GM19025 (cell line): ENCODE results near the gene TBC1D3H.
"Not testable (repeated sequence)": the region's sequence is repeated elsewhere in the genome, so short reads cannot be mapped to it uniquely, and the experiment has no call there.

Experiments used
- ATAC-seq: cut with Tn5 transposase; IDR thresholded peaks from one replicate; pipeline ENCODE4 v1.9.1; 2021; ENCODE audit warnings: mild to moderate bottlenecking, low read depth, moderate library complexity; ENCODE audit not compliant: unreplicated experiment

Gene TBC1D3H

DNA sequence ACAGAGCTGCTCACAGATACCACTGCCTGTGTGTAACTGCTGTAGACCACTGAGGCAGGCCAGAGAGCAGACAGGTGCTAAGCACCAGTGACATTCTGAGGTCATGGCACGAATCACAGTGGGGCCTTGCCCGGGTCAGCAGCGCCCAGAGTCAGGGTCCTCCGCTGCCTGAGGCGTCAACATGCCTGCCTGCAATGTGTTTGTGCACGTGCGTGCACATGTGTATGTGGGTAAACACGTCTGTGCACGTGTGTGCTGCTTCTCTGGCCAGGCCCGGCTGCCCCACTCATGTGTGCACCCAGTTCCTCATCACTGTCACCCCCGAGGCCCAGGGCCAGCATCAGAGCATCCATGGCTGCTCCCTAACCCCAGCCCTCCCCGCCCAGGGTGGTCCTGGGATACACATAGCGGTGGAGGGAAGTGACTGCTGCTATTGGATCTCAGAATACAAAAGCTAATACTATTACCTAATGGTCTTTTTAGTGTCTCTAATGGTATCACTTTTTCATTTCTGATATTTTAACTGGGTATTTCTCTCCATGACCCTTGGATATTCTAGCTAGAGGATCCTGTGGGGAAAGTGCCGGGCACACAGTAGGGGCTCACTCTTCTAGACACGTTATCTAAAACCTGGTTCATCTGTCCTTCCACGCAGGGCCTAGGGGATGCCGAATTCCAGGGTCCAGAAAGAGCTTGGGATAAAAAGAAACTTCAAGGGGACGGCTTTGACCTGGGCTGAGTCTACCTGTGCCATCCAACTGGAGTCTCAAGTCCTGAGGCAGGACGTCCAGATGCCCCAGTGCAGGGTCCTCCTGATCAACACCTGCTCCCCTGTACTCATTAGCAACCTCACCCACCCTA lies at the start of gene TBC1D3H:
Gene TBC1D3H (minus strand): TSS at position 51 of the 861 bp plus-strand sequence. CDS start 1,540 bp downstream, outside the sequence.
- ATAC-seq: not testable (repeated sequence)

DNA sequence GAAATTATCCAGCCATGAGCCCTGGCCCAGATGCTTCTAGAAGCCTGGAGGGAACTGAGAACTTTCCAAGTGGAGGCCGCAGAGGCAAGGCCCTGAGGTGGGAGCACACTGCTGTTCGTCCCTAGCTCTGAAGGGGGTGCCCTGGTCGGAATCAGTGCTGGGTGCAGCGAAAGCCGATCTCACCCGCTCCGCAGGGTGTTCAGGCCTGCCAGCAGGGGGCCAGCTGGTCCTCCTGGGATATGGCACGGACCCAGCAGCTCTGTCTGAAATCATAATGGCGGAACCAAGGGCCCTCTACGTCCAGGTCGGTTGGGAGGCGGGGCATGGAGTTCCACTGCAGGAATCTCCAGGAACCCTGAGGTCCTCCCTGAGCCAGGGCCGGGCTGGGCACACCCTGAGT lies 40.7 kb upstream of the TBC1D3H start:
- ATAC-seq: not testable (repeated sequence)

DNA sequence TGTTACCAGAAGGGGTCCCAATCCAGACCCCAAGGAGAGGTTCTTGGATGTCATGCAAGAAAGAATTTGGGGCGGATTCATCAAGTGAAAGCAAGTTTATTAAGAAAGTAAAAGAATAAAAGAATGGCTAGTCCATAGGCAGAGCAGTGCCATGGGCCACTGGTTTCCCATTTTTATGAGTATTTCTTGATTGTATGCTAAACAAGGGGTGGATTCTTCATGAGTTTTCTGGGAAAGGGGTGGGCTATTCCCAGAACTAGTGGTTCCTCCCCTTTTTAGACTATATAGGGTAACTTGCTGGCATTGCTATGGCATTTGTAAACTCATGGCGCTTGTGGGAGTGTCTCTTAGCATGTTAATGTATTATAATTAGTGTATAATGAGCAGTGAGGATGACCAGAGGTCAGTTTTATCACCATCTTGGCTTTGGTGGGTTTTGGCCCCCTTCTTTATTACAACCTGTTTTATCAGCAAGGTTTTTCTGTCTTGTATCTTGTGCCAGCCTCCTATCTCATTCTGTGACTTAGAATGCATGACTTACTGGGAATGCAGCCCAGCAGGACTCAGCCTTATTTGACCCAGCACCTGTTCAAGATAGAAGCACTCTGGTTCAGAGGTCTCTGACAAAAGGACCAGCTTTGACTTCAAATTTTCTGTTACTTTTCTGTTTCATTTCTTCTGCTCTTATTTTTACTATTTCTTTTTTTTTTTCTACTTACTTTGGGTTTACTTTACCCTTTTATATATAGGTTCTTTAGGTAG lies 27.1 kb upstream of the TBC1D3H start:
- not testable (repeated sequence) for ATAC-seq

DNA sequence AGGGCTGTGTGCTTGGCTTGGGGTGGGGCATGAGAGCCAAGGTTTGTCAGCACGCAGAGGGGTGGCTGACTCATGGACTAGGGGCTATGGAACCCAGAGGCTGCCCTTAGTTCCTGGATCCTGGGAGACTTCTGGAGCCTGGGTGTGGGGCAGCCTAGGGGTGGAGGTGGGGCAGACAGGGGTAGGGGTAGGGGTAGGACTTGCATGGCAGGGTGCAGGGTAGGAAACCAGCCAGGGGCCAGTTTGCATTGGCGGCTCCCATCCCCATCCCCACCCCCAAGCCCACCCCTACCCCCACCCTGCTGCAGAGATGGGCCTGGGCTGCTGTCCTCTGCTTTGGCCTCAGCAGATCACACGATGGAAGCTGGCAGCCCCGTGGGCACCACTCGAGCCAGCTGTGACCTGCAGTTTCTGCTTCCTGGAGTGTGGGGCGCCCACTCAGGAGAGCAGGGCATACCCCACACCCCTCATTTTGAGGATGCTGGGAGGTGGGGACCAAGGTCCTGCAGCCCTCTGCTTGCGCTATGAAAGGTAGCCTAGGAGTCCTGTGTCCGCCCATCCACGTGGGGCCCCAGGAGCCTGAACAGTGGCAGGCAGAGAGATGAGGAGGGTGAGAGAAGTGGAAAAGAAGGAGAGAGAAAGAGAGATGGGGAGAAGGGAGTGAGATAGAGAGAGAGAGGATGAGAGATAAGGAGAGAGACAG lies 2.9 kb upstream of the TBC1D3H start:
- ATAC-seq: not testable (repeated sequence)

DNA sequence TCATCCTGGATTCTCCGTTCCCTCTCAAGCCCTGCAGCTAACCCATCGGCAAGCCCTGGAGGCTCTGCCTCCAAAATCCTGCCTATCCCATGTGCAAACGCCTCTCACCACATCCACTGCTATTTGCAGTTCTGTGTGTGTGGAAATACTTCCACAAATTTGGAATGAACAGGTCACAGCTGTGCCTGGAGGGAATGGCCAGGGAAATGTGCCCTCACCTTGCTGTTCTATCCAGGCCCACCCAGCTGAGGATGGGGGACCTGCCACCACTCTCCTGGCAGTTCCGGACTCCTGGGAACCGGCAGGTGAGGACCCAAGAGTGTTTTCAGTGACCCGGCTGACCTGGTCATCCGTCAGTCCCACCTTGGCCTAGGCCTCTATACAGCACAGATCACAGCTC lies 12.3 kb downstream of the TBC1D3H start:
- ATAC-seq: not testable (repeated sequence)

DNA sequence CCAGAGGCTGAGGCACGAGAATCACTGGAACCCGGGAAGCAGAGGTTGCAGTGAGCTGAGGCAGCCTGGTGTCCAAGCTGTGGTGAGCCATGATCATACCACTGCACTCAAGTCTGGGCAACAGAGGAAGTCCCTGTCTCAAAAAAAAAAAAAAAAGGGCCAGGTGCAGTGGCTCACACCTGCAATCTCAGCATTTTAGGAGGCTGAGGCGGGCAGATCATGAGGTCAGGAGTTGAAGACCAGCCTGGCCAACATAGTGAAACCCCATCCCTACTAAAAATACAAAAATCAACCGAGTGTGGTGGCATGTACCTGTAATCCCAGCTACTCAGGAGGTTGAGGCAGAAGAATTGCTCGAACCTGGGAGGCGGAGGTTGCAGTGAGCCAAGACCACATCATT lies 25.7 kb downstream of the TBC1D3H start:
- not testable (repeated sequence) for ATAC-seq
